Lung (tissue), 12 donors: ENCODE results near the gene VKORC1L1. TPM values are rescaled to one million over a fixed set of nuclear protein-coding genes. Genes with fewer than 3 reads are reported as not detected.

ENCODE experiments used
- ATAC-seq: fragments of 200-7000 bp; cut with Tn5 transposase; one replicate; pipeline ENCODE4 v1.9.1; 2020; ENCODE audit warnings: moderate number of reproducible peaks; ENCODE audit not compliant: insufficient read depth, low FRiP score
- DNase-seq, 3 donors: peaks; one replicate each; pipeline ENCODE4 v3.0.0-alpha.2; 2013 to 2017
- H3K27ac ChIP-seq, 2 donors: one replicate each; pipeline ENCODE4 v1.5.1; 2013; ENCODE audit warnings: mild to moderate bottlenecking in 2 of 2, moderate library complexity in 2 of 2, control low read depth in 1 of 2, inconsistent platforms in 1 of 2, low read depth in 1 of 2, low read length in 1 of 2
- H3K27me3 ChIP-seq, 3 donors: one replicate each; pipeline ENCODE4 v1.5.1; 2013; ENCODE audit warnings: low read length in 2 of 3; ENCODE audit not compliant: control insufficient read depth in 3 of 3, insufficient read depth in 3 of 3
- H3K36me3 ChIP-seq, 4 donors: one replicate each; pipeline ENCODE4 v1.5.1; 2013; ENCODE audit warnings: low read length in 4 of 4, mild to moderate bottlenecking in 1 of 4, moderate library complexity in 1 of 4; ENCODE audit not compliant: control insufficient read depth in 4 of 4, insufficient read depth in 4 of 4
- H3K4me1 ChIP-seq, 5 donors: one replicate each; pipeline ENCODE4 v1.5.1; 2013; ENCODE audit warnings: low read length in 5 of 5, mild to moderate bottlenecking in 2 of 5, moderate library complexity in 1 of 5; ENCODE audit not compliant: control insufficient read depth in 5 of 5, insufficient read depth in 5 of 5
- H3K4me3 ChIP-seq: one replicate; pipeline ENCODE4 v1.5.1; 2013; ENCODE audit warnings: mild to moderate bottlenecking, control low read depth, moderate library complexity
- H3K9ac ChIP-seq, 2 donors: one replicate each; pipeline ENCODE4 v1.5.1; 2013; ENCODE audit warnings: low read length in 2 of 2, control low read depth in 1 of 2; ENCODE audit not compliant: insufficient read depth in 1 of 2
- H3K9me3 ChIP-seq, 4 donors: one replicate each; pipeline ENCODE4 v1.5.1; 2013; ENCODE audit warnings: low read length in 3 of 4, mild to moderate bottlenecking in 1 of 4, moderate library complexity in 1 of 4; ENCODE audit not compliant: control insufficient read depth in 4 of 4, insufficient read depth in 3 of 4
- CTCF ChIP-seq: IDR thresholded peaks from 2 replicates; pipeline ENCODE4 v1.5.1; 2012; ENCODE audit warnings: mild to moderate bottlenecking; ENCODE audit errors: control extremely low read depth, extremely low read depth
- WGBS, 2 donors: extraction: QIAGEN DNeasy Blood & Tissue Kit; methylation state at CpG; one replicate each; pipeline ENCODE4 v1.1.7; 2013; 5-methylcytosine and 5-hydroxymethylcytosine counted together
- polyA plus RNA-seq, 2 donors: library from polyadenylated mRNA; stranded (reverse); fragments of 200-250 nt; gene quantifications; one replicate each; pipeline ENCODE4 v1.2.1, GENCODE V29; 2013
- total RNA-seq, 2 donors: library from RNA; depleted of rRNA in 1 of 2; stranded (reverse); fragments of >200 nt in 1 of 2; gene quantifications; one replicate each; pipeline ENCODE4 v1.2.1, GENCODE V29; 2014 to 2021
- donor health status: control.
- donor health status: control.
- donor health status: Bipolar disorder and iron deficiency.
- donor health status: healthy.
- donor health status: DM: yes; HTN: yes; CAD: no.

The VKORC1L1 gene
- total and polyA plus RNA-seq, 4 donors = 15.1 to 36.8 (median 24.4) TPM

GRCh38 chr7:65953890-65954450, 81.1 kb downstream of the VKORC1L1 start:
- H3K4me3 ChIP-seq = no peak overlapping the region
- no peak for TF ChIP-seq CTCF
- no peaks in the 10 kb centered on the region for H3K9me3 ChIP-seq
- H3K27me3 ChIP-seq = no peaks in the 10 kb centered on the region
- ATAC-seq (no peak), DNase-seq (no peak)
- peaks cover 9 to 21% (median 12%) of the 10 kb centered on the region in 4 donors for H3K36me3 ChIP-seq
- H3K9ac ChIP-seq = no peak overlapping the region
- H3K4me1 ChIP-seq = no peaks in the 10 kb centered on the region
- 92 to 93% methylated on average over 15 of the region's 15 CpGs for WGBS, 2 donors
- H3K27ac ChIP-seq = no peak overlapping the region

- TF ChIP-seq CTCF = no peak
- Histone ChIP-seq H3K4me3 (no peak overlapping the region), H3K27ac (no peak overlapping the region), H3K27me3 (no peaks in the 10 kb centered on the region), H3K4me1 (no peaks in the 10 kb centered on the region), H3K9ac (no peak overlapping the region), H3K36me3 (peaks cover 13 to 30% (median 20%) of the 10 kb centered on the region in 4 donors), H3K9me3 (no peaks in the 10 kb centered on the region)
- ATAC-seq = no peak
- WGBS, 2 donors = 92% methylated on average over 4 of the region's 4 CpGs
- DNase-seq = no peak
Observed at GRCh38 chr7:65955718-65956117, 82.8 kb downstream of the VKORC1L1 start.

GRCh38 chr7:65960351-65961074, 87.6 kb downstream of the VKORC1L1 start:
- no peak for ATAC-seq
- Histone ChIP-seq H3K27me3 (no peaks in the 10 kb centered on the region), H3K9me3 (no peaks in the 10 kb centered on the region), H3K4me1 (no peaks in the 10 kb centered on the region), H3K36me3 (peaks cover 26 to 43% (median 33%) of the 10 kb centered on the region in 4 donors), H3K4me3 (no peak overlapping the region), H3K9ac (no peak overlapping the region), H3K27ac (no peak overlapping the region)
- 79 to 86% methylated on average over 19 of the region's 19 CpGs for WGBS, 2 donors
- no peak for TF ChIP-seq CTCF
- DNase-seq = no peak
